Myometrial cell (primary cell): ENCODE results near the gene HSPA12B. TPM values are rescaled to one million over a fixed set of nuclear protein-coding genes. Genes with fewer than 3 reads are reported as not detected.

Experiments used
- total RNA-seq: library from RNA; depleted of rRNA; stranded (reverse); fragments of >200 nt; gene quantifications from 2 replicates; pipeline ENCODE4 v1.2.3, GENCODE V29; 2015

HSPA12B gene, protein sequence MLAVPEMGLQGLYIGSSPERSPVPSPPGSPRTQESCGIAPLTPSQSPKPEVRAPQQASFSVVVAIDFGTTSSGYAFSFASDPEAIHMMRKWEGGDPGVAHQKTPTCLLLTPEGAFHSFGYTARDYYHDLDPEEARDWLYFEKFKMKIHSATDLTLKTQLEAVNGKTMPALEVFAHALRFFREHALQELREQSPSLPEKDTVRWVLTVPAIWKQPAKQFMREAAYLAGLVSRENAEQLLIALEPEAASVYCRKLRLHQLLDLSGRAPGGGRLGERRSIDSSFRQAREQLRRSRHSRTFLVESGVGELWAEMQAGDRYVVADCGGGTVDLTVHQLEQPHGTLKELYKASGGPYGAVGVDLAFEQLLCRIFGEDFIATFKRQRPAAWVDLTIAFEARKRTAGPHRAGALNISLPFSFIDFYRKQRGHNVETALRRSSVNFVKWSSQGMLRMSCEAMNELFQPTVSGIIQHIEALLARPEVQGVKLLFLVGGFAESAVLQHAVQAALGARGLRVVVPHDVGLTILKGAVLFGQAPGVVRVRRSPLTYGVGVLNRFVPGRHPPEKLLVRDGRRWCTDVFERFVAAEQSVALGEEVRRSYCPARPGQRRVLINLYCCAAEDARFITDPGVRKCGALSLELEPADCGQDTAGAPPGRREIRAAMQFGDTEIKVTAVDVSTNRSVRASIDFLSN
- 0.18 TPM in 1 of 2 replicates, not detected in the other for total RNA-seq

DNA sequence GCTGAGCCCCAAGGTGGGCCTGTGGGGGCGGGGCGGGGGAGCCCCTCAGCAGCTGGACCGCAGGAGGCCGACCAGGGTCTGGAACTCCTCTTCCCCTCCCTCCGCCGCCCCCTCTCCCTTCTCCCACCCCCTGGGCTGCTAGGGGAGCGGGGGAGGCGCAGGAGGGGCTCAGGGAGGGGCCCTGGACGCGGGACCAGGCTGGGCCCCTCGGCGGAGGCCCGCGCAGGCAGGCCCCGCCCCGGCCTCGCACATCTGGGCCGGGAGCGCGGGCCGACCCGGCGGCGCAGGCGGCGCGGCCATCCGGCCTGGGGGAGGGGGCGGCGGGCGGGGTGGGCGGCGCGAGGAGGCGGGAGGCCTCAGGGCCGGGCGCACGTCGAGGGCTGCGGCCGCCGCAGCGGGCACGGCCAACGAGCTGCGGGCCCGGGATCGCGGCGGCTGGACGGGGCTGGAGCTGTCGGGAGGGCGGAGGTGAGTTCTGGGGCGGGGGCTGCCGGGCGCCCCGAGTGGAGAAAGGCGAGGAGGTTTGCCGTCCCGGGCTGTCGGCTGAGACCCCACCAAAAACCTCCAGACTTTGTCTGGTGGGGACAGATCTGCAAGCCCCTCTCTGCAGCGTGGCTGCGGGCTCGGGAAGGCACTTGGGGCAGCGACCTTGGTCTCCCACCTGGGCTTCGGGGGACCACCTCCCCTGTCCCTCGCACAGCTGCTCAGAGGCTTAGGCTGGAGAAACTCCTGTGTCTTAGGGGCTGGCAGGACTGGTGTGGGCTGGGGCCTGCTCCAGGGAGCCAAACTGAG lies at the start of gene HSPA12B:
Gene HSPA12B (plus strand): TSS at position 359 of the 792 bp plus-strand sequence. CDS start 5,990 bp downstream, outside the sequence.

DNA sequence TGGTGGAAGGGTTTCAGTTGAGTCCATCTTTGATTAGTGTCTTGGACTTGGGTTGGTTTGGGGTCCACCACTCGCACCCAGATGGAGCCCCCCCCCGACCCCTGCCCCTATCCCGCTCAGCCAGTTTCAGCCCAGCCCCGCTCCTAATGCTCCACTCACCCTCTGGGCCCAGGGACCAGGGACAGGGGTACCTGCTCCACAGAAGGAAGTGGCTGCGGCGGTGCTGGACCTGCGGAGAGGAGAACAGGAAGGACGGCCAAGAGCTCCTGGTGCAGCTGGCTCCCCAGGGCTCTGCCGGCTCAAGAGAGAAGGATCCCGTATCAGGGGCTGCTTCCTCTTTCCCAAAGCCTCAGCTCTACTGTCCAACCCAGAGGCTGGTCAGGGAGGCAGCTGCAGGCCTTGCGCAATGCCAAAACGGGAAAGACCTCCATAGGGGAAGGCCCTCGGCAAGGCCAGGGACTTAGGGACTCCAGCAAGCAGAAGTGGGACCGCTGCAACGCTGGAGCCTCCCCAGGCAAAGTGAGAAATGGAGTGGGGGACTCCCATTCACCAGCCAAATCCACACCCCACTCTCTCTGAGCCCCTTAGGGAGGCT lies 20.1 kb upstream of the HSPA12B start, which contains the start of gene SIGLEC1:
Gene SIGLEC1 (minus strand): TSS at position 322 of the 595 bp plus-strand sequence. CDS start 5,472 bp downstream, outside the sequence.

DNA sequence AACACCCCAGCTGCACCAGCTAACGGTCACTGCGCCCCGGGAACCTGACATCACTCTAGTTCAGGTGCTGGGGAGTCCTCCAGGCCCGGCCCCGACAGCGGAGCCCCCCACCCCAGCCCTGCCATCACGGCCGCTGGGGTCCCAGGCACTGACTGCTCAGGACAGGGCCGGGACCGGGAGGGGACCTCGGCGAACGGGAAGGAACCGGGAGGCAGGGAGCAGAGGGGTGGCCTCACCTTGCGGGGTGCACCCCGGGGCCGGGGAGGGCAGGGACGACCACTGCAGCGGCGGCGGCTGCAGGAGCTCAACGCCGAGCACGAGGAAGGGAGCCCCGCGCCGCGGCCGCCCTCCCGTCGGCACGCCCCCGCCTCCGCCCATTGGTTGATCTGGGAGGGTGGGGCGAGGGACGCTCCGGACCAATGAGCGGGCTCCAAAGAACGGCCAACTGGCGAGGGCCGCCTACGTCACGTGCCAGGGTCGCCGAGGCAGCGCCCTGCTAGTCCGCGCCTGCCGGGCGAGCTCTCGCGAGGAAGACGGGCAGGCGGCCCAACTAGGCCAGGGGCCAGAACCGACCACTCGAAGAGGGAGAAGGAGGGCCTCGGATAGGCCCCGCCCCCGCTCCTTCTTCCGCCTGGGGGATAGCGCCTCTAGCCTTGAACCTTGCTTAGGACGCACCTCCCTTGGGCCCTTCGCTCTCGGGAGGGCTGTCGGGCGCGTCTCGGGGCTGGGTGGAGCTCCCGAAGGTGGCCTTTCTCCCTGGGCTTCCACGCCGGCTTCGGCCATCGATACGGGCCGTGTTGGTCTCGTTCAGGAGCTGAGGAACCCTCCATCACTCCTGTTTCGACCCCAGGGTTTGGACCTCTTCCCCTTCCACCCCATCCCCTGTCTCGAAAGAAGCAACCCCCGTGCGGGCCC lies 35.2 kb downstream of the HSPA12B start, which contains the start of gene ADISSP:
Gene ADISSP (minus strand): TSS at position 327 of the 915 bp plus-strand sequence. CDS start 7,653 bp downstream, outside the sequence.

DNA sequence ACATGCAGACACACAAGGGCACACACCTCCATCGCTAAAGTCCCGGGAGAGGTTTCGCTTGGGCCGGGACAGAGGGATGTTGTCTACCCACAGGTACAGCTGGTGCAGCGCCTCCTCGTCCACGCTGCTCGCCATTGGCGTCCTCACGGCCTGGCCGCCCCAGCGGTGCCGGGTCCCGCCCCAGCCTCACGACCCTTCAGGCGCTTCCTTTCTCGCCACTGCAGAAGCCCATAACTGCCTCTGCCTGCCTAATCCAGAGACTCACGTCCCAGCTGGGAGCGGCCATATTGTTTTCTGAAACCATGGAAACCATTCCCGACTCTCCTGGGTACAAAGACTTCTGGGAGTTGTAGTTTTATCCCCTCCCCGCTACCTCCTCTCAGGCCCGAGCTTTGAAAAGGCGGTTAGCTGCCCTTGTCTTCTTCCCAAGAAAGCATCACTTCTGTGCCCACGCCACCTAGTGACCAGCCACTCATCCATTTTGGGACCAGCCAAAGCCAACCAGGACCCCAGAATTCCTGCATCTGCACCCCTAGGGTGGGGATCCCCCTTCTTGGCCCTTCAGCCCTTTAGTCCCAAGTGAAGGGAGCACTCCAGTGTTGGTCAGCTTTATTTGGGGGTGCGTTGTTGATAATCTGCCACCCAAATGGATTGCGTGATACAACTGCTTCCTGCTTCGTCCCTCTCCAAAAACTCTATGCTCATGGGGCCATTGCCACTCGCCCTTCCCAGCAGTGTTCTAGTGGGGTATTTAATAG lies 48.8 kb downstream of the HSPA12B start, which contains the start of gene SPEF1:
Gene SPEF1 (minus strand): TSS at position 296 of the 758 bp plus-strand sequence. CDS start 161 bp downstream, at position 135.

DNA sequence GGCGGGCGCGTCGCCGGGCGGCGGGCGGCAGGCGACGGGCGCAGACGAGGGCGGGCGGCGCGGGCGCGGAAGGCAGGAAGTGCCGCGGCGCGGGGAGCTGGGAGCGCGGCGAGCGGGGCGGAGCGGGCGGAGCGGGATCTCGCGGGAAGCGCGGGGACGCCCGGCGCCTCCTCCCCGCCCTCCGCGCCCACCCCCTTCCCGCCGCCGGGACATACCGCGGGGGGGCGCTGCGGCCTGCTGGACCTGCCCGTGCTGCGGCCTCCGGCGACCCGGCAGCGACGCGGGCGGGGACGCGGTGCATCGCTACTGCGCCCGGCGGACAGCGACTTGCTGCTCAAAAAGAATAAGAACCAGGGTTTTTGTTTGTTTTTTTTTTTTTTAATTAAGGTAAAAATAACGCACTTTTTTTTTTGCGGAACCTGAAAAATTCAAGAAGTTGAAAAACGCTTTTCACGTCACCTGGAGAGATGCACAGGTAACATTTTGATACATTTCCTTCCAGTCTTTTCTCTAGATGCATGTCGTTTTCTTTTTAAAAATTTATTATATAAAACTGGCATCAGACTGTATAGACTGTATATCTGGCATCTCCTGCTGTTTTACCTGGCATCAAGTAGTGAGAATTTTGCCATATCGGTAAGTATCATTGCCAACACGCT lies 54.3 kb downstream of the HSPA12B start, which contains the start of gene CENPB:
Gene CENPB (minus strand): TSS at position 76 of the 659 bp plus-strand sequence. CDS start 257 bp downstream, outside the sequence.

DNA sequence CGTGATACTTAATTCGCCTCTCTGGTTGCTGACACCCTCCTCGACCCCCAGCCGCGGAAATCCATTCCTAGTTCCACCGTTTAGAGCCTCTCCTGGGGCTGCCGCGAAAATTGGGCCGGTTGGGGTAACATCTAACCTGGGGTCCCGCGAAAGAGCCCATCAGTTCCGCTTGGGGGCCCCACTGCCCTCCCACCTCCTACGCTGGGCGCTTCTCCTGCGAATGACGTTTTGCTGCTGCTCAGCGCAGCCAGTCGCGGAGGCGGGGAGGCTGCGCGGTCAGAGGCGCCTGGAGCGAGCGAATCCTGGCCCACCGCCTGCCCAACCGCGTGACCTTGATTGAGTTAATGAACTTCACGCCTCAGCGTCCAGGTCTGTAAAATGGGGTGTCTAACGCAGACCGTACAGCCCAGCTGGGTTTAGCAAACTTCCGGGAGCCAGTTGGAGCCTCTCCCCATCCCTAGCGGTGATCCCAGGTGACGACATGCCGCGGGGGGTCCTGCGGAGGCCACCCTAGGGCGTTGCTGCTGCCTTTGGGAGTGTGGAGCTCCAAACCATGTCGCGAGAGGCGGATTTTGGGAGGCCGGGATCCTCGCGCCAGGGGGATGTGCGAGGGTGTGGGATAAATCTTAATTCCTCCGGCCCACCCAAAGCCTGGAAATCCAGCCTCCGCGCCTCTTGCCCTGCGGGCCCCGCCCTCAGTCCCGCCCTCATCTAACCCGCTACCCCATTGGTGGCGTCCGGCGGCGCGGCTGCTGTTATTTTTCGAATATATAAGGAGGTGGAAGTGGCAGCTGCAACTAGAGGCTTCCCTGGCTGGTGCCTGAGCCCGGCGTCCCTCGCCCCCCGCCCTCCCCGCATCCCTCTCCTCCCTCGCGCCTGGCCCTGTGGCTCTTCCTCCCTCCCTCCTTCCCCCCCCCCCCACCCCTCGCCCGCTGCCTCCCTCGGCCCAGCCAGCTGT lies 63.3 kb downstream of the HSPA12B start, which contains the start of gene CDC25B:
Gene CDC25B (plus strand): TSS at position 800 of the 958 bp plus-strand sequence. CDS start 222 bp downstream, outside the sequence.

Other genes starting within 250 kb of the HSPA12B start
- not detected in 2 replicates for gene GFRA4, start 69.3 kb upstream of the HSPA12B start, total RNA-seq
- gene ADAM33, start 50.7 kb upstream of the HSPA12B start, total RNA-seq: 19.6 and 22.2 TPM in 2 replicates
- not detected in 2 replicates for gene SIGLEC1, start 20.1 kb upstream of the HSPA12B start, total RNA-seq
- gene ADISSP, start 35.1 kb downstream of the HSPA12B start, total RNA-seq: 68.9 and 87.9 TPM in 2 replicates
- gene SPEF1, start 48.8 kb downstream of the HSPA12B start, total RNA-seq: 4.6 TPM in 1 of 2 replicates, not detected in the other
- 97.8 and 99.5 TPM in 2 replicates for gene CENPB, start 54.1 kb downstream of the HSPA12B start, total RNA-seq
- 42.7 and 44.1 TPM in 2 replicates for gene CDC25B, start 63.6 kb downstream of the HSPA12B start, total RNA-seq
- gene AP5S1, start 87.9 kb downstream of the HSPA12B start, total RNA-seq: 23.1 and 24.6 TPM in 2 replicates
- 17.9 and 19.9 TPM in 2 replicates for gene MAVS, start 114.1 kb downstream of the HSPA12B start, total RNA-seq
- gene PANK2, start 156.7 kb downstream of the HSPA12B start, total RNA-seq: 37.8 and 45.5 TPM in 2 replicates